GM12874 (cell line): ENCODE results near the gene ZNF354C.

Source experiments
- TF ChIP-seq, protein P1 (sequence below): IDR thresholded peaks from 2 replicates; pipeline ENCODE4 v1.5.1; 2011; ENCODE audit warnings: low read depth, mild to moderate bottlenecking, control low read depth, low read length, moderate library complexity; ENCODE audit not compliant: insufficient read depth

ZNF354C gene

DNA sequence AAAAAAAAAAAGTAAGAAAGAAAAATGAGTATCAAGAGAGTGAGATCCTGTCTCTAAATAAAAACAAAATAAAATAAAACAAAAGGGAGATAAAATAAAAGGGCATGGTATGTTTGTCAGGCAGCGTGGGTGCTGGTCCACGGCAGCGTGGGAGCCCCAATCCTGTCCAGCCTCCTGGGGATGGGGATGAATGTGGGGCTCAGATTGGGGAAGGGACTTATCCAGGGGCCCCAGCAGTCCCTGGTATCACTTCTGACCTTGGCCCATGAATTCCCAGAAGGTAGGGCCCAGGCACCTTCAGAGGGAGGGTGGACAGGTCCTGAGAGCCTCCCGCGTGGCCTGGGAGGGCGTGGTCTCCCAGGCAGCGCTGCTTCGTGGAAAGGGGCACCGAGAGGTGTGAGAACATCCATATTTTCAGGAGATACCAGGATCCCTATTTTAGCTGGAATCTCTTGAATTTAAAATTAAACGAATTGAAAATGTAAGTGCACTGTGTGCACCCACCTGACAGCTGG is 71.2 kb downstream of the ZNF354C start:
- TF ChIP-seq, protein P1, sequence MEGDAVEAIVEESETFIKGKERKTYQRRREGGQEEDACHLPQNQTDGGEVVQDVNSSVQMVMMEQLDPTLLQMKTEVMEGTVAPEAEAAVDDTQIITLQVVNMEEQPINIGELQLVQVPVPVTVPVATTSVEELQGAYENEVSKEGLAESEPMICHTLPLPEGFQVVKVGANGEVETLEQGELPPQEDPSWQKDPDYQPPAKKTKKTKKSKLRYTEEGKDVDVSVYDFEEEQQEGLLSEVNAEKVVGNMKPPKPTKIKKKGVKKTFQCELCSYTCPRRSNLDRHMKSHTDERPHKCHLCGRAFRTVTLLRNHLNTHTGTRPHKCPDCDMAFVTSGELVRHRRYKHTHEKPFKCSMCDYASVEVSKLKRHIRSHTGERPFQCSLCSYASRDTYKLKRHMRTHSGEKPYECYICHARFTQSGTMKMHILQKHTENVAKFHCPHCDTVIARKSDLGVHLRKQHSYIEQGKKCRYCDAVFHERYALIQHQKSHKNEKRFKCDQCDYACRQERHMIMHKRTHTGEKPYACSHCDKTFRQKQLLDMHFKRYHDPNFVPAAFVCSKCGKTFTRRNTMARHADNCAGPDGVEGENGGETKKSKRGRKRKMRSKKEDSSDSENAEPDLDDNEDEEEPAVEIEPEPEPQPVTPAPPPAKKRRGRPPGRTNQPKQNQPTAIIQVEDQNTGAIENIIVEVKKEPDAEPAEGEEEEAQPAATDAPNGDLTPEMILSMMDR: no peak

DNA sequence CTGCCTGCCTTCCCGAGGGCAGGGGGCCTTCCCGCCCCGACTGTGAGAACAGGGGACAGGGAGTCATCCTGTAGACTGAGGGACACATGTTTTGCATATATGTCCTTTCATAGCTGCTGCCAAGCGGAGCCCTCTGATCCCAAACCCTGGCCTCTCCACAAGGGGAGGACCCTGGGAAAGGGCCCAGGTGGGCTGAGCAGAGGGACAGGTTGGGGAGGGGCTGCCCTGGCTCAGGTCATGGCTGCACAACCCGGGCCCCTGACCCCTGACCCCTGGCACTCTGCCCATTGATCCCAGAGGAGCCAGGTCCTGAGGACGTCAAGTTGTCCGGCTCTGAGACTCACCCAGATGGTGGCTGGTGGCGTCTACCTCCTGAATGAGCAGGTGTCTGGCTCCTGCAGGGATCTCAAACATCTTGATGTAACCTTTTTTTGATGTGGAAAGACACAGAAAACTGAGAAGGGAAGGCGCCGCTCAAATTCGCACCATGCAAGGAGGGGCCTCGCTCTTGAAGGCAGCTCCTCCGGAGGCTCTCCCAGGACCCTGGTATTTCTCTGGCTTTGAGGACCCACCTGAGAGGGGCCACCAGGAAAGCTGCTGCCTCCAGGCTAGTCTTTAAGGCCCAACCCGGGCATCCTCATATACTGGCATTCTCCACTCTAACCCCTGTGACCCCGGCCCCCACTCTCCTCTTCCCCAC is 71.9 kb downstream of the ZNF354C start:
- TF ChIP-seq, protein P1: no peak

DNA sequence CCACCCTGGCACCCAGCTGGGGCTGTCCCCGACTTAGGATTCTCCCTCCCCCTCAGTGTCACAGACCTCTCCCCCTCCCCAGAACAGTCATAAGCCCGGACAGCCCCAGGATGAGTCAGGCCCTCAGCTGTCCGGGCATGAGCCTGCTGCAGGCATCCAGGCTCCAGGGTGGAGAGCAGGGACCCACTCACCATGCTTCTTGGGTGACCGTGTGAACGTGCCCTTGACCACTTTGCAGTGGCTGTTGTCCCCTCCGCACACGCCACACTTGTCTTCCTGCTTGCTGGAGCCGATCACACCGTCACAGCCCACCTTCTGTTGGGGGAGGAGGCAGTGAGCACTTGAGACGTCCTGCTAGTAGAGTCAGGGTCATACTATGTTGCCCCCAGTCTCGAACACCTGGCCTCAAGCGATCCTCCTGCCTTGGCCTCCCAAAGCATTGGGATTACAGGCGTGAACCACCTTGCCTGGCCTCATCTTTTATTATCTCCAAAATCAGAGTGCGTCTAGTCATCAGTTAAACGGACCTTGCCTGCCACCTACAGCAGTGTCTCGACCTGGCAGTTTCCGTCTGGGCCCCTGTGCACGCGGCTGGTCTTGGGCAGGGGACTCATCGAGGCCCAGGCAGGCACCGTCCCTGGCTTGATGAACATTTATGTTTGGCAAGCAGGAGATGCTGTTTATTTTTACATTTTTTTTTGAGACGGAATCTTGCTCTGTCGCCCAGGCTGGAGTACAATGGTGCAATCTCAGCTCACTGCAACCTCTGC is 72.6 kb downstream of the ZNF354C start:
- TF ChIP-seq, protein P1: no peak
